GM18861 (cell line): Measurements from ENCODE around the gene MAPKAP1.

Experiments
- ATAC-seq: cut with Tn5 transposase; IDR thresholded peaks from one replicate; pipeline ENCODE4 v1.9.1; 2021; ENCODE audit not compliant: unreplicated experiment

Gene MAPKAP1

DNA sequence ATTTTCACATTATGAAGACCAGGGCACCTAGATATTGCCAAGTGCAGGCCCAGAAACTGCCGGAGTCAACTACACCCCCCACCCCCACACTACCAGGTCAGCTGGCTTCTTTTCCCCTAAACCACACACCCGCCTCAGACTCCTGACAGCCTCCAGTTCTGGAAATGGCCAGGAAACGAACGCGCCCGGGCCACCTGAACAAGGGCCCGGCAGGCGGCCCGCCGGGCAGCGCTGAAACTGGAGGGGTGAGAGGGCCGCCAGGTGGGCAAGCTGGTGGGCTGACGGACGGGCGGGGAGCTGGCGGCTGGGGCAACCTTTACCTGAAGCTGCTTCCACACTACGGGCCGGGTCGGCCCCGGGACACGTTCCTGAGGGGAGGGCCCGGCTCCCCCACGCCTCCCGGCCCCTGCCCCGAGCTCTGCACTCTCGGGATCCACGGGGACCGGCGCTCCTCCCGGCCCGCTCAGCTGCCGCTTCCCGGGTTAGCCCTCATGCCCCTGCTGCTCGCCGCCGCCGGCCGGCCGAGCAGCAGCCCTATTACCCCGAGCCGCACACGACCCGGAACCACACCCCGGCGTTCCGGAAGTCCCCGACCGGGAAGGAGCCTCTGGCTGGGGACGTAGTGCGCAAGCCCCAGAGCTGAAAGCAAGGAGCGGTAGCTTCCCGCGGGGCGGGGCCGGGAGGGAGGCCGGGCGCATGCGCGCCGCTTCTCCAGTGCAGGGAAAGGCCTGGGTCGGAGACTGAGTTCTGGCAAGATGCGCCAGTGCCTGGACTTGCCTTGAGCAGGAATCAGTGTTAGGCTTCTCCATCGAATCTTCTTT is at the start of gene MAPKAP1:
MAPKAP1 (minus strand) TSS at position 558 of the 821 bp plus-strand sequence. CDS start 34,634 bp downstream, outside the sequence.
- ATAC-seq, result peak; percentile 82

- ATAC-seq, result no peak
These were observed 49.5 kb upstream of the MAPKAP1 start for GRCh38 chr9:125756518-125756917.

DNA sequence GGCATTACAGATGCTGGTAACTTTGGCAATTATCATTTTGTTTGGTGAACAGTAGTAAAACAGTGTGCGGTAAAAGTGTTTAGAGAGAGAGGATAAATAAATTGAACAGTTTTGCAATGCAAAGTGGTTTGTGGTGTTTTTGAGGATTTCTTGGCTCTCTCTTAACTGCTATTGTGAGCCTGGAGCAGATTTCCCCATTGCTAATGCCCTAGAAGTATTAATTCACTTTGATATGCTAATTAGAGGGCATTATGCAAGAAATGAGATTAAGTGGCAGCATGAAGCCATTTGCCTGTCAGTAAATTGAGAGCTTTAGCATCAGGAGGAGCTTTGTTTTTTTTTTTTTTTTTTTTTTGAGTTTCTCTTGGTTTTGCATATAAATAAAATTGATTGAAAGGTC is 48.3 kb upstream of the MAPKAP1 start:
- no peak for ATAC-seq

DNA sequence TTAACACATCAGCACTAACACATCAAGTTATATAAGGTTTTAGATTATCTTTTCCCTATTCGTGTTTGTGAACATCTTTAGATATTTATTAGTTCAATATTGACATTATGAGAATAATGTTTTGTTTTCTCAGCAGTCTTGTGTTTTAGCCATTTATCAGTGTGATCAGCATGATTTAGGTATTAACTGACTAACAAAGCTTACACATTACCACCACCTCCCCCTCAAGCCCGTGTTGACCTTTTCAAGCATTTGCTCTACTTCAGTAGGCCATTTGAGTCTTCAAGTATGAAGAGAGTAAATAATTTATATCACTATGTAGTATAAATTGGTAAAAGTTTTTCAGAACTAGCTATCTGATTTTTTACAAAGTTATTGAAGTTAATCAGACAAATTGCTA is 47.1 kb upstream of the MAPKAP1 start:
- no peak for ATAC-seq

GRCh38 chr9:125752070-125752628 is 45.1 kb upstream of the MAPKAP1 start:
- ATAC-seq, result no peak

- ATAC-seq, result no peak
These were observed 43.6 kb upstream of the MAPKAP1 start for GRCh38 chr9:125750627-125751011.

GRCh38 chr9:125749951-125750626 is 43.1 kb upstream of the MAPKAP1 start:
- no peak for ATAC-seq

DNA sequence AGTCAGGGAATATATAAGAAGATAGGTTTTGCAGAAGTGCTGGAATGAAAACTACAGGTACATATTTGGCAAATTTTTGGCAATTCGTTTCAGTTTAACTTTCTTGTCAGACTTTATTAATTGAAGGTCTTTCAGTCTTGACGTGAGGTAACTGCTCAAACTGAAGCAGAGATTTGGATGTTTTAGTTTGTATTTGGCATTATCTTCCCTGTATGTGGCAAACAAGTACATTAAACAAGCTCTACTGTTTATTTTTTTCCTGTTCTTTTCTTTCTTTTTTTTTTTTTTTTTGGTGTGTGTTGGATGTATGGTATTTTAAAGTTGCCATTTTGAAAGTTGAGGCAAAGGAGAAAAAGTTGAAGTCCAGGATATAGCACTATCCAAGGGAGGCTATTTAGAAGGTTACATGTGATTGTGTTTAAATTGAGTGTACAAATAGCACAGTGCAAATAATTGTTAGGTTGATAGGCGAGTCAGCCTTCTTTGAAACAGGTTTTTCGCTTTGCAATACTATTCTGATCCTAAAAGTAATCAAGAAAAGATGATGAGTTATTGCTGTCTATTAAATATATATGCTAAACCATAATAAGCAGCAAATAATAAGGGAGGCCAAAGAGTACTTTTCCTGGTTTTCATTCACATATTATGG is 42.4 kb upstream of the MAPKAP1 start:
- ATAC-seq, result no peak

DNA sequence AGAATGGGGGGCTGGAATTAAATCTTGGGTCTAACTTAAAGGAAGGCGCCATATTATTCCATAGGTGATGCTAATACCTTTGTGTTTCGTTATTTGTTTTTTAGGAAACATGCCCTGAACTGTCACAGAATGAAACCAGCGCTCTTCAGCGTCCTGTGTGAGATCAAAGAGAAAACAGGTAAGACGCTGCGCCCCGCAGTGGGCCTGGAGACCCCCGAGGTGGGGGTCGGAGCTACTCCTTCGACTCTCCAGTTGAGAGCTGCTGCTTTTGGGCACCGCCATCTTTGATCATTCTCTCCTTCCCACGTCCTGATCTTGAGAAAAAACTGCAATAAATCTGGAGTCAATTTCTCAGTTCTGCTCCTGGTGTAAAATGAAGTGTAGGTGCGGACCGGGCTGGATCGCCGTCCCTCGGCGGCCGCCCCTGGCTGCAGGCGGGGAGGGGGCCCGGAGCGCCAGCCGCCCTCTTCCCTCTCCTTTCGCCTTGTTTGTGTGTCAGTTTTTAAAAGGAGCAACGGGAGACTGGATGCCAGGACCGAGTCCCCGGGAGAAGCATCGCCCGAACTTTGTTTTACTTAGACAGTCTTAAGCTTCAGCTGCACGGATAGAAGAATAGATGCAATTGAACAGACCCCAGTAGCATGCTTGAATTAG is 41.6 kb upstream of the MAPKAP1 start:
- no peak for ATAC-seq

DNA sequence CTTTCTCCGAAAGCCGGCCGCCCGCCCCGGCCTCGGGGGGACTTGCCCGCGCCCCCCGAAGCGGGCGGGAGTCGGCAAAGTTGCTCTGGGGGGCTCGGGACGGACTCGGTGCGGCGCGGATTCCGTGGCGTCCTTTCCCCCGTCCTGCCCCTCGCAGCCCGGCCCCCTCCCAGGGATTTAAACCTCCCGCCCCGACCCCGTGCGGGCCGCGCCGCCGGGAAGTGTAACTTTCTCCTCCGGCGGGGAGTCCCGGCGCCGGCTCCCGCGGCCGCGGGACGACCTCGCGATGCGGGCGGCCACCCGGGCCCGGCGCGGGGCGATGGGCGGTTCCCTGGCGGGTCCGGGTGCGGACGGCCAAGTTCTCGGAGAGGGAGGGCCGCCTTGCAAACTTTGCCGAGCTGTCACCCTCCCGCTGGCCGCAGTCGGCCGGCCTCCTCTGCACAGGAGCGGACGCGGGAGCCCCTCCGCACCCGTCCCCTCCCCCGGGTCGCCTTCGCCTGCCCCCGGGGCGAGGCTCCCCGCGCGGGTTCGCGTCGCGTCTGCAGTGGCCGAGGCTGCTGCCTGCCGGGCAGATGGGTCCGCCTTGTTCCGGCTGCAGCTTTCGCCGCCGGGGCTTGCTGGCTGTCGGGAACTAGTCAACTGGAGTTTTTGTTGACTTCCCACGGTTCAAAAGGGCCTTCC is 40.9 kb upstream of the MAPKAP1 start:
- ATAC-seq, result no peak

DNA sequence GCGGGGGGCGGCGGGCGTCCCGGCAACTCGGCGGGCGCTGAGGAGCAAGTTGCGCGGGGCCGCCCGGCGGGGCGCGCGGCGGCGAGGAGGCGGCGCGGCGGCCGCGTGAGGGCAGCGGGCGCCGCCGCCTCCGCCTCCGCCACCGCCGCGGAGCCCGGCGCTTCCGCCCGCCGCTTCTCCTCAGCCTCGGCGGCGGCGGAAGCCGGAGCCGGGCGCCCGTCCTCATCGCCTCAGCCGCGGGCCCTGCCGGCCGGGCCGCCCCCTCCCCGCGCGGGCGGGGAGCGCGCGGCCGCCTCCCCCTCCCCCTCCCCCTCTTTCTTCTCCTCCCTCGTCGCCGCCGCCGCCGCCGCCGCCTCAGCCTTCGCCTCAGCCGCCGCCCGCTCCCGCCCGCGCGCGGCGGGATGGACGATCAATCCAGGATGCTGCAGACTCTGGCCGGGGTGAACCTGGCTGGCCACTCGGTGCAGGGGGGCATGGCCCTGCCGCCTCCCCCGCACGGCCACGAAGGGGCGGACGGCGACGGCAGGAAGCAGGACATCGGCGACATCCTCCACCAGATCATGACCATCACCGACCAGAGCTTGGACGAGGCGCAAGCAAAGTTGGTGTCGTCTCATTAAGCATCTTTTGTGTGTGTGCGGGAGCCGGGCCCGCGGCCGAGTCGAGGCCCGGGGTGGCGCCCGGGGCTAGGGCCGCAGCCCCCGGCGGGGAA is 40.2 kb upstream of the MAPKAP1 start, which contains the start of gene PBX3:
PBX3 (plus strand) TSS at position 321 of the 712 bp plus-strand sequence.
- no peak for ATAC-seq

- ATAC-seq, result no peak
These were observed 39.7 kb upstream of the MAPKAP1 start for GRCh38 chr9:125746774-125747052.

GRCh38 chr9:125746017-125746773 is 39.2 kb upstream of the MAPKAP1 start:
- peak; percentile 44 for ATAC-seq

DNA sequence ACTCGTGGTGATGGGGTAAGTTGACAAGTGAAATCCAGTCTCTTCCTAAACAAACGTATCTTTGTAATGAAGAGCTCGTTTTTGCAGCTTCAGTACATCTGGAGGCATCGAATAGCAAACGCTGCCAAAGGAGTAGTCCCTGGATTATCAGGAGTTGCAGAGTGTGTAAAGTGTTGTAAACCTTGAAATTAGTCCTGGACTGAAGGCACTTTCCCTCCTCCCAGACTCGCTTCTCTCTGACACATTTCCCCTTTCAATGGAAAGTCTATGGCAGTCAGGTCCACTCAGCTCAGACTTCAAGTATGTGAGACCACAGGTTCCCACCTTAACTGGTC is 38.6 kb upstream of the MAPKAP1 start:
- ATAC-seq, result no peak

DNA sequence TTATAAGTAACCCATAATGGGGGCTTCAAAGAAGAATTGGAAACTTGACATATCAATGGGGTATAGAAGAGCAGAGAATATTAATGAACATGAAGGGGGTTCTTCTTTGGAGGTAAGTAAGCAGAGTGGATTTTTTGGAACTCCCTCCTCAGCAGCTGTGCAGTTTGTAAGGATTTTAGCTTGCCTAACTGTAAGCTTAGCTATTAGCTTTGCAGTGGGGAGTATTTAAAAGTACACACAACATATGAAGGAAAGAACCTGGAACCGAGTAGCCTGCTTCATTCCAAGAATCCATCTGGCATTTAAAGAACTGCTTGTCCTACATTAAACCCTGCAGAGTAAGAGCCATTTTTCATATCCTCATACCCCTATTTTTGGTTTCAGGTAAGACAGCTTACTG is 38.0 kb upstream of the MAPKAP1 start:
- ATAC-seq, result no peak

GRCh38 chr9:125744616-125745015 is 37.6 kb upstream of the MAPKAP1 start:
- ATAC-seq, result no peak

GRCh38 chr9:125743682-125744428 is 36.8 kb upstream of the MAPKAP1 start:
- no peak for ATAC-seq

DNA sequence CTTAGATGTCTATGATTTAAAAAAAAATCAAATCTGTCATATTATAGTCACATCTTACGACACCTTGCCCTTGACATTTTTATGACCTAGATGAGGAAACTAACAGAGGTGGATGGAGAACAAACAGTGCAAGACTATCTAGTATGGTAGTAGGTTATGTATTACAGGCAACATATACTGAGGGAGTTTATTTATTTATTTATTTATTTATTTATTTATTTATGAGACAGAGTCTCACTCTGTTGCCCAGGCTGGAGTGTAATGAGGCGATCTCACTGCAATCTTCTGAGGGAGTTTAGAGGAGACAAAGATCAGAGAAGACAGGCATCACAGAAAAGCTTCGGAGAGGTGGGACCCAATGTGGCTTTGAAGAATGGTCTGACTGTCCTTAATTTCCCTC is 35.6 kb upstream of the MAPKAP1 start:
- ATAC-seq, result no peak

DNA sequence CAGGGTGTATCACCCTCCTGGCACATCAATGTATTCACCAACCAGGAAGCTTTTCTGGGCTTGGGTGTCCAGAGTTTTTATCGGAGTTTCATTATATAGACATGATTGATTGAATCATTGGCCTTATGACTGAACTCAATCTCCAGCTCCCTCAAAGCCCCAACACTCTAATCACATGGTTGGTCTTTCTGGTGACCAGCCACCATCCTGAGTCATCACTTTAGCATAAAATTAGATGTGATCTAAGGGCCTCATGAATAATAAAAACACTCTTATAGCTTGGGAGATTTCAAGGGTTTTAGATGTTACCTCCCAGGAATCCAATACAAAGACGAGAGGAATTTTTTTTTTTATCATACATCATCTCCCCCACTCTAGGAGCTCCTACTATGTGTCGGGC is 32.4 kb upstream of the MAPKAP1 start:
- ATAC-seq, result no peak
